ENCODE measurements around the gene RNF215.

DNA sequence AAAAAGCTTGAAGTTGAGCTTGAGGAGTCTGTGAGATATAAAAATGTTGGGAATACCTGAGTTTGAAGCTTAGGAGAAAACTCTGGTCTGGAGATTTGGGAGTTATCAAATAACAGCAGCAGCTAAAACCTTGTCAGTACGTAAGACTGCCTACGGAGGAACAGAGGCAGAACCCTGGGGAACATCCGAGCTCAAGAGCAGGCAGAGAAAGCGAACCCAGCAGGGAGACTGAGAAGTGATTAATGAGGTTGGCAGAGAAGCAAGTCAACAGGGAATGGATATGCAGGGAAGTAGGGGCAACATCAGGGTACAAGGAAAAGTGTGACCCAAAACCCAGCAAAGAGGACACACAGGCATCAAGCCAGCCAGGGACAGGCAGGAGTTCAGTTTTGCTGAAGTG lies 25.8 kb upstream of the RNF215 start:
- TF ChIP-seq POLR2A (IDR thresholded peaks at IDR 0.05; ENCODE audit: low read depth, low read length) = no peak
- no peak for TF ChIP-seq POLR2AphosphoS5 (IDR thresholded peaks at IDR 0.05; ENCODE audit: low read depth, low read length)
- no peak for TF ChIP-seq SPI1 (IDR thresholded peaks at IDR 0.05; ENCODE audit: low read depth, low read length)
- no peak for TF ChIP-seq TAF1 (IDR thresholded peaks at IDR 0.05; ENCODE audit: low read depth, low read length)
- no peak for TF ChIP-seq PAX5 (IDR thresholded peaks at IDR 0.05; ENCODE audit: insufficient read depth, low read length, severe bottlenecking)
- no peak for TF ChIP-seq POU2F2 (IDR thresholded peaks at IDR 0.05; ENCODE audit: low read depth, low read length)
